Endothelial cell of umbilical vein (primary cell): ENCODE data around the gene DPP7. TPM values are rescaled to one million over a fixed set of nuclear protein-coding genes. Genes with fewer than 3 reads are reported as not detected.

Experiments used
- BruUV-seq: library from RNA; stranded (reverse); fragments of 400-500 nt; replicated peaks from 2 replicates; lab custom pipeline; 2021; lab: Mats Ljungman, UMichigan
- CTCF ChIA-PET: fragments of 300-600, 350-600 bp; sonication (Branson Sonifier 250); formaldehyde crosslinking; loops from one replicate; lab custom pipeline; 2021; ENCODE audit warnings: antibody characterized with exemption, inconsistent platforms; lab: Charles Lee
- POLR2A ChIA-PET: fragments of 300-600, 350-600 bp; sonication (Branson Sonifier 250); formaldehyde crosslinking; loops from one replicate; lab custom pipeline; 2021; ENCODE audit warnings: antibody characterized with exemption, inconsistent platforms; lab: Charles Lee
- DNase-seq: peaks from one replicate; pipeline ENCODE4 v3.0.0-alpha.2; 2011; ENCODE audit warnings: low read depth, low spot score
- FAIRE-seq: peaks from 2 replicates; lab custom pipeline; 2011; peaks lifted over from hg19 to GRCh38; lab: Jason Lieb, UNC
- H2AFZ ChIP-seq: 2 replicates; pipeline ENCODE4 v1.6.0; 2012; ENCODE audit warnings: low read depth, low read length, control low read depth, inconsistent platforms
- H3K27ac ChIP-seq: 2 replicates; pipeline ENCODE4 v1.5.1; 2011; ENCODE audit warnings: low read depth, mild to moderate bottlenecking, control low read depth, low read length, moderate library complexity; ENCODE audit not compliant: insufficient read depth
- H3K27me3 ChIP-seq, 2 experiments: 2 replicates each; pipeline versions ENCODE4 v1.6.0 to v1.6.1; 2011; ENCODE audit warnings: low read length in 2 of 2, mixed read lengths in 1 of 2; ENCODE audit not compliant: control insufficient read depth in 2 of 2, insufficient read depth in 2 of 2
- H3K36me3 ChIP-seq, 2 experiments: 2 replicates in 1 of 2; 3 replicates in 1 of 2; pipeline ENCODE4 v1.5.1; 2011; ENCODE audit warnings: low read length in 2 of 2, mild to moderate bottlenecking in 1 of 2, moderate library complexity in 1 of 2; ENCODE audit not compliant: control insufficient read depth in 2 of 2, insufficient read depth in 2 of 2; ENCODE audit errors: extremely low read depth in 1 of 2
- H3K4me1 ChIP-seq: 3 replicates; pipeline ENCODE4 v1.5.1; 2011; ENCODE audit warnings: mild to moderate bottlenecking, low read length; ENCODE audit not compliant: control insufficient read depth, insufficient read depth; ENCODE audit errors: extremely low read depth
- H3K4me2 ChIP-seq: 2 replicates; pipeline ENCODE4 v1.6.1; 2011; ENCODE audit warnings: low read length, control low read depth, mixed read lengths; ENCODE audit not compliant: insufficient read depth
- H3K4me3 ChIP-seq, 3 experiments: fragments of 200-600 bp in 1 of 3; sonication (generic), shearing (Covaris generic) in 1 of 3; replicated peaks in 1 of 3; 2 replicates each; pipeline ENCODE4 v1.5.1; 2011 to 2016; ENCODE audit warnings: control low read depth in 3 of 3, low read length in 3 of 3, mild to moderate bottlenecking in 2 of 3, inconsistent platforms in 1 of 3, low read depth in 1 of 3, moderate library complexity in 1 of 3; ENCODE audit not compliant: insufficient read depth in 1 of 3
- H3K79me2 ChIP-seq: 2 replicates; pipeline ENCODE4 v1.6.0; 2012; ENCODE audit warnings: low read length, inconsistent platforms; ENCODE audit not compliant: control insufficient read depth, insufficient read depth
- H3K9ac ChIP-seq: replicated peaks from 2 replicates; pipeline ENCODE3; 2011; ENCODE audit warnings: low read length, control low read depth; ENCODE audit not compliant: insufficient read depth; ENCODE audit errors: extremely low read depth
- H3K9me1 ChIP-seq: replicated peaks from 3 replicates; pipeline ENCODE4 v1.6.0; 2011; ENCODE audit warnings: mild to moderate bottlenecking, low read length; ENCODE audit not compliant: control insufficient read depth, insufficient read depth; ENCODE audit errors: extremely low read depth
- H3K9me3 ChIP-seq: replicated peaks from 2 replicates; pipeline ENCODE4 v1.5.1; 2012; ENCODE audit warnings: low read length, inconsistent platforms; ENCODE audit not compliant: control insufficient read depth, insufficient read depth
- H4K20me1 ChIP-seq: replicated peaks from 2 replicates; pipeline ENCODE3; 2011; ENCODE audit warnings: mild to moderate bottlenecking, low read length; ENCODE audit not compliant: control insufficient read depth, insufficient read depth; ENCODE audit errors: extremely low read depth
- CTCF ChIP-seq, 2 donors: IDR thresholded peaks; 1 replicate in 1 of 2; 2 replicates in 1 of 2; pipeline ENCODE4 v1.5.1; 2011; ENCODE audit warnings: low read length in 2 of 2, mild to moderate bottlenecking in 2 of 2, moderate library complexity in 2 of 2, control low read depth in 1 of 2, inconsistent platforms in 1 of 2, low read depth in 1 of 2; ENCODE audit not compliant: insufficient read depth in 1 of 2; ENCODE audit errors: extremely low read depth in 1 of 2
- EZH2 ChIP-seq: IDR thresholded peaks from 2 replicates; pipeline ENCODE4 v1.6.1; 2012; ENCODE audit warnings: borderline replicate concordance, low read depth, mild to moderate bottlenecking, moderate library complexity, low read length, inconsistent platforms; ENCODE audit not compliant: severe bottlenecking
- FOS ChIP-seq: IDR thresholded peaks from 2 replicates; pipeline ENCODE4 v1.6.1; 2011; ENCODE audit warnings: mild to moderate bottlenecking, low read length, moderate library complexity, borderline replicate concordance; ENCODE audit not compliant: insufficient read depth
- GATA2 ChIP-seq: IDR thresholded peaks from 2 replicates; pipeline ENCODE4 v1.7.0; 2011; ENCODE audit warnings: low read depth, mild to moderate bottlenecking, moderate library complexity, mixed read lengths, low read length; ENCODE audit not compliant: insufficient read length, insufficient read depth
- JUN ChIP-seq: IDR thresholded peaks from 2 replicates; pipeline ENCODE4 v1.6.1; 2011; ENCODE audit warnings: borderline replicate concordance, low read depth; ENCODE audit not compliant: insufficient read length, insufficient read depth
- MAX ChIP-seq: IDR thresholded peaks from 2 replicates; pipeline ENCODE4 v1.6.1; 2011; ENCODE audit not compliant: insufficient read depth, insufficient read length
- MYC ChIP-seq: IDR thresholded peaks from one replicate; pipeline ENCODE4 v1.6.1; 2011; ENCODE audit warnings: mild to moderate bottlenecking, low read depth, low read length
- POLR2A ChIP-seq: IDR thresholded peaks from 2 replicates; pipeline ENCODE4 v1.6.1; 2012; ENCODE audit warnings: low read depth, mild to moderate bottlenecking, control low read depth, low read length
- POLR2AphosphoS5 ChIP-seq: IDR thresholded peaks from 2 replicates; pipeline ENCODE4 v1.6.1; 2012; ENCODE audit warnings: low read depth, mild to moderate bottlenecking, control low read depth, low read length, moderate library complexity; ENCODE audit not compliant: insufficient read depth
- dilution Hi-C: fragments of 300-500 bp; cut with MboI; formaldehyde crosslinking; loops from one replicate; pipeline ENCODE4 v1.15.0; 2019; ENCODE audit warnings: low sequenced_read_pairs; ENCODE audit not compliant: extremely low pct_ligation_motif_present
- intact Hi-C: fragments of 100-400 bp; cut with micrococcal nuclease; formaldehyde crosslinking; loops from one replicate; pipeline ENCODE4 v1.10.0; 2022
- polyA plus RNA-seq, 4 experiments: library from polyadenylated mRNA; depleted of rRNA in 3 of 4; stranded (reverse) in 3 of 4; unstranded in 1 of 4; fragments of >200 nt; gene quantifications; 2 replicates each; pipeline versions ENCODE4 v1.2.1 to v1.2.3, GENCODE V29; 2011 to 2012; ENCODE audit warnings: missing spikeins in 1 of 4
- total RNA-seq: library from RNA; stranded (reverse); gene quantifications from 2 replicates; pipeline ENCODE4 v1.2.3, GENCODE V29; 2021

DPP7 gene
- total and polyA plus RNA-seq, 2 donors (not counting 3 experiments of a cell fraction or from before 2014, with no cell fraction given) = 149 to 200 TPM

- DNase-seq = no peak
- CTCF ChIA-PET = no interaction called here
- H3K9ac ChIP-seq = no peak overlapping the region
- no TSS peak for BruUV-seq
- dilution Hi-C loops = no loop called here
- H3K9me3 ChIP-seq = no peaks in the 10 kb centered on the region
- H3K36me3 ChIP-seq = no peaks in the 10 kb centered on the region
- FAIRE-seq = no peak
- POLR2A ChIA-PET = no interaction called here
- H3K27ac ChIP-seq = no peak overlapping the region
- no peaks in the 10 kb centered on the region for H3K9me1 ChIP-seq
- no peaks in the 10 kb centered on the region for H3K79me2 ChIP-seq
- TF ChIP-seq GATA2 (no peak), POLR2AphosphoS5 (no peak), CTCF (IDR thresholded peaks at IDR 0.05; ENCODE audit: extremely low read depth in 1 of 2, insufficient read depth in 1 of 2, low read depth in 1 of 2, low read length in 2 of 2) (no peak), FOS (no peak), JUN (no peak), MYC (no peak), MAX (no peak), POLR2A (no peak), EZH2 (no peak)
- no peak overlapping the region for H3K4me3 ChIP-seq
- no peak overlapping the region for H3K4me2 ChIP-seq
- no peak overlapping the region for H2AFZ ChIP-seq
- H3K27me3 ChIP-seq = peaks cover 26 to 28% of the 10 kb centered on the region in 2 experiments
- H4K20me1 ChIP-seq = no peaks in the 10 kb centered on the region
- intact Hi-C loops = no loop called here
- H3K4me1 ChIP-seq = no peaks in the 10 kb centered on the region
Observed at GRCh38 chr9:137141976-137142936, 27.7 kb upstream of the DPP7 start.
